ENCODE results near the gene ZNF844. TPM values are rescaled to one million over a fixed set of nuclear protein-coding genes. Genes with fewer than 3 reads are reported as not detected.
"Not testable (repeated sequence)": the region's sequence is repeated elsewhere in the genome, so short reads cannot be mapped to it uniquely, and the experiment has no call there.

Gene ZNF844
- total and polyA plus RNA-seq, 3 experiments from 2014 or later, result 3.6 to 5.7 (median 5.4) TPM

DNA sequence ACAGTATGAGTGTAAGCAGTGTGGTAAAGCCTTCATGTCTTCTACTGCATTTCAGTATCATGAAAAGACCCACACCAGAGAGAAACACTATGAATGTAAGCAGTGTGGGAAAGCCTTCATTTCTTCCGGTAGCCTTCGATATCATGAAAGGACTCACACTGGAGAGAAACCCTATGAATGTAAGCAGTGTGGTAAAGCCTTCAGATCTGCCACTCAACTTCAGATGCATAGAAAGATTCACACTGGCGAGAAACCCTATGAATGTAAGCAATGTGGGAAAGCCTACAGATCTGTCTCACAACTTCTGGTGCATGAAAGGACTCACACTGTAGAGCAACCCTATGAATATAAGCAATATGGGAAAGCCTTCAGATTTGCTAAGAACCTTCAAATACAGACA is 12.8 kb downstream of the ZNF844 start:
- no peaks in the 10 kb centered on the region for H3K4me1 Mint-ChIP-seq
- no peaks in the 10 kb centered on the region for H3K27me3 Mint-ChIP-seq
- no peak overlapping the region for H3K27ac Mint-ChIP-seq
- H3K4me3 ChIP-seq (ENCODE audit: low read length), result no peak overlapping the region
- H3K9me3 Mint-ChIP-seq, result peaks cover 27 to 91% (median 83%) of the 10 kb centered on the region in 5 donors
- H3K4me1 ChIP-seq (ENCODE audit: insufficient read depth, low read length), result no peaks in the 10 kb centered on the region
- ChIA-PET POLR2A (no interaction called here), CTCF (no interaction called here)
- H3K27me3 ChIP-seq (ENCODE audit: insufficient read depth, low read length, poor library complexity, severe bottlenecking), result no peaks in the 10 kb centered on the region
- no peak overlapping the region for H3K27ac ChIP-seq (ENCODE audit: low read depth, low read length)
- H3K36me3 Mint-ChIP-seq, result peaks cover 14 to 51% (median 45%) of the 10 kb centered on the region in 3 donors
- no peak for DNase-seq
- H3K4me3 Mint-ChIP-seq, result no peak overlapping the region
- H3K36me3 ChIP-seq (ENCODE audit: insufficient read depth, low read length), result peaks cover 24% of the 10 kb centered on the region
- peaks cover 39% of the 10 kb centered on the region for H3K9me3 ChIP-seq (ENCODE audit: low read length)

DNA sequence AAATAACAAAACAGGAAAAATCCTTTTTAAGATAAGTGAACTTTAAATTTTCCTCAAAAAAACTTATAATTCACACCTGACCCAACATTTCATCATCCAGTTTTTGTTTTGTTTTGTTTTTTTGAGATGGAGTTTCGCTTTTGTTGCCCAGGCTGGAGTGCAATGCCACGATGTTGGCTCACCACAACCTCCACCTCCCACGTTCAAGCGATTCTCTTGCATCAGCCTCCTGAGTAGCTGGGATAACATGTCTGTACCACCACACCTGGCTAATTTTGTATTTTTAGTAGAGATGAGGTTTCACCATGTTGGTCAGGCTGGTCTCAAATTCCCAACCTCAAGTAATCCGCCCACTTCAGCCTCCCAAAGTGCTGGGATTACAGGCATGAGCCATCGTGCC is 18.8 kb downstream of the ZNF844 start:
- H3K9me3 ChIP-seq (ENCODE audit: low read length); POLR2A ChIA-PET; H3K4me3 Mint-ChIP-seq; H3K36me3 ChIP-seq (ENCODE audit: insufficient read depth, low read length); H3K4me1 ChIP-seq (ENCODE audit: insufficient read depth, low read length); H3K4me1 Mint-ChIP-seq; H3K27ac Mint-ChIP-seq; H3K36me3 Mint-ChIP-seq; DNase-seq; H3K27me3 Mint-ChIP-seq; H3K4me3 ChIP-seq (ENCODE audit: low read length); CTCF ChIA-PET; H3K27ac ChIP-seq (ENCODE audit: low read depth, low read length); H3K27me3 ChIP-seq (ENCODE audit: insufficient read depth, low read length, poor library complexity, severe bottlenecking): not testable (repeated sequence)
- H3K9me3 Mint-ChIP-seq, result peaks cover 10 to 45% (median 38%) of the 10 kb centered on the region in 5 donors

DNA sequence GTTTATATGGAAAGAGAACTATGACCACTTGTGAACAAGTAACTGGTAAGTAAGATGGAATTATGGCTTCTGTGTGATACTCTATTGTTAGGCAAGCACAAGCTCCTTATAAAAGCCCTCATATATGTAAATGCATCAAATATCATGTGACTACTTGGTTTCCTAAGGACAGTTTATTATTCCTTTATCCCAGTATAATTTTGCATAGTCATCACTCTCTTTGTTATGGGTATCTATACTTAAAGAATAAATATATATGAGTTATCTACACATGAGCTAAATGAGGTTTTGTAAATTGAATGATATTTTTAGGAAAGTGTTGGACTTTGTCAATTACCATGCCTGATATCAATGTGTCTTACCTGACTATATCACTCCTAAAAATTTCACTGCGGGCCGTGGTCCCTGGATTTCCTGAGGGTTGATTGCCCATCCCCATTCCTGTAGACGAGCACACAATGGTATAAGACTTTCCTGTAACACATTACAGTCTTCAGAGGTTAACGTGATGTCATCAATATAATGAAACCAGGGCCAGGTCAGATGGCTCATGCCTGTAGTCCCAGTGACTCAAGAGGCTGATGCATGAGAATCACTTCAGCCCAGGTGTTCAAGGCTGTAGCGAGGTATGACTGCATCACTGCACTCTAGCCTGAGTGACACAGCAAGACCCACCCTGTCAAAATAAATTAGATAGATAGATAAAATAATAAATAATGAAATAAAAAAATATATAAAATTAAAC is 20.7 kb downstream of the ZNF844 start:
- Mint-ChIP-seq H3K36me3 (peaks cover 0 to 6% (median 5%) of the 10 kb centered on the region in 3 donors), H3K4me3 (no peak overlapping the region), H3K4me1 (no peaks in the 10 kb centered on the region), H3K9me3 (peaks cover 10 to 26% (median 22%) of the 10 kb centered on the region in 5 donors), H3K27ac (no peak overlapping the region), H3K27me3 (peaks cover 0 to 1% of the 10 kb centered on the region in 2 donors)
- H3K4me1 ChIP-seq (ENCODE audit: insufficient read depth, low read length), result no peaks in the 10 kb centered on the region
- H3K27ac ChIP-seq (ENCODE audit: low read depth, low read length), result no peak overlapping the region
- no peaks in the 10 kb centered on the region for H3K27me3 ChIP-seq (ENCODE audit: insufficient read depth, low read length, poor library complexity, severe bottlenecking)
- ChIA-PET CTCF (interaction anchor here (1.0 kb wide), 1 partner anchor 33 kb away, joined by 3 read pairs; no protein-coding TSS in a partner anchor), POLR2A (interaction anchor here (0.5 kb wide), 1 partner anchor 163 kb away, joined by 3 read pairs; no protein-coding TSS in a partner anchor)
- no peak for DNase-seq
- no peaks in the 10 kb centered on the region for H3K9me3 ChIP-seq (ENCODE audit: low read length)
- no peak overlapping the region for H3K4me3 ChIP-seq (ENCODE audit: low read length)
- no peaks in the 10 kb centered on the region for H3K36me3 ChIP-seq (ENCODE audit: insufficient read depth, low read length)

DNA sequence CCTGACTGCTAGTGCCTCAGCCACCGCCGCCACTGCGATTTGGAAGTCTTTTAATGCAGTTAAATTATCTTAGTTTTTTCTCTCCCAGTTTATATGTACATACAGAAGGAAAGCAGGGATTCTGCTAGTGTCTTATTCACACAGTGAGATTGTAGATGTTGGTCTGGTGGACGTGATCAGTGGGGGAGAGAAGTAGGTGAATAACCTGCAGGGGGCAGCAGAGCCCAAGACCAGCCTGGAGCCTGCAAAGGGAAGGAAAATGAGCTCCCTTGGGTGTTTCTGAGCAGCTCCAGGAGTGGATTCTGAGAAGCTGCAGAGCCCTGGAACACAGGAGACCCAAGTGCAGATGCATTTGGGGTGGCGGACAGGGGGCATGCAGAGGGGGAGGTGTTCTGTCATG is 26.3 kb downstream of the ZNF844 start:
- peak overlapping the region in 5 of 7 donors; percentile 4 to 62 (median 36) for H3K4me3 Mint-ChIP-seq
- H3K4me1 Mint-ChIP-seq, result peaks cover 8 to 14% (median 10%) of the 10 kb centered on the region in 3 donors
- ChIA-PET CTCF (interaction anchor here (0.6 to 2.8 kb wide), 9 partner anchors 12 to 390 kb away, joined by 3 to 11 read pairs (median 3); partner anchors contain the start of genes ZNF136, ZNF20 and ZNF700), POLR2A (no interaction called here)
- peaks cover 0 to 9% (median 0%) of the 10 kb centered on the region in 3 donors for H3K36me3 Mint-ChIP-seq
- no peaks in the 10 kb centered on the region for H3K27me3 ChIP-seq (ENCODE audit: insufficient read depth, low read length, poor library complexity, severe bottlenecking)
- no peak overlapping the region for H3K4me3 ChIP-seq (ENCODE audit: low read length)
- no peaks in the 10 kb centered on the region for H3K36me3 ChIP-seq (ENCODE audit: insufficient read depth, low read length)
- no peaks in the 10 kb centered on the region for H3K4me1 ChIP-seq (ENCODE audit: insufficient read depth, low read length)
- H3K9me3 ChIP-seq (ENCODE audit: low read length), result no peaks in the 10 kb centered on the region
- DNase-seq, result peak; percentile 30 to 64 (median 41)
- H3K27ac Mint-ChIP-seq, result no peak overlapping the region
- H3K27ac ChIP-seq (ENCODE audit: low read depth, low read length), result no peak overlapping the region
- peaks cover 0 to 5% (median 0%) of the 10 kb centered on the region in 5 donors for H3K9me3 Mint-ChIP-seq
- peaks cover 19 to 27% of the 10 kb centered on the region in 2 donors for H3K27me3 Mint-ChIP-seq

DNA sequence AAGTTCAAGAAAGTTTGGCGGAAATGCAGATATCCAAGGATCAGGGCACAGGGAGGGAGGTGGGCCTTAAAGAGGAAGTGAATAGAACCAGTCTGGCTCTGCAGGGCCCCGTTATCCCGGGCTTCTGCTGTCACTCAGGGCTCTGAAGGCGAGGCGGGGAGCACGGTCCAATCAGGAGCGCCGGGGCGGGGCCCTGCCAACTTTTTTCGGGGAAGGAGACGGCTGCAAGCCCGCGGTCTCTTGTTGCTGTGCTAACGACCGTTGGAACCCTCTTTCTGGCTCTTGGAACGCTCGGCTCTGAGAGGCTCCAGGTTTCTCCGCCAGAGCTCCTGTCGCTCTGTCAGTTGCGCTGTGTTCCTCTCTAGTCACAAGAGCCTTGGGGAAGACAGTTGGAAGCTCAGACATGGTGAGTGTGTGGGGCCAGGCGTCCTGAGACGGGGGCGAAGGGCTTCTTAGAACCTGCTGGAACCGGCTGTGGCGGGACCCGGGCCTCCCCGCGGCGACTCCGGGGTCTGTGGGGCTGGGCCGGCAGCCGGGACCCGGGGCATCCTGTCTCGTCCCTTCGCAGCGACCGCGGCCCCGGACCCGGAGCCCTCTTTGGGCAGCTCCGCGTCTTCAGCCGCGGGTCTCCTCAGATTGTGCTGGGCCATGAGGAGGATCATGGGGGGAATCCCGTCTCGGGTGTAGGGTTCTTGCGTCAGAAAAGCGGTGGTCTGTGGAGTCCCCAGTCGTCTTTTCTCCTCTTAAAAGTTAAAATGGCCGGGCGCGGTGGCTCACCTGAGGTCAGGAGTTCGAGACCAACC is 27.7 kb downstream of the ZNF844 start:
- Mint-ChIP-seq H3K9me3 (peaks cover 0 to 7% (median 0%) of the 10 kb centered on the region in 5 donors), H3K27me3 (peaks cover 23 to 27% of the 10 kb centered on the region in 2 donors), H3K36me3 (peaks cover 0 to 13% (median 0%) of the 10 kb centered on the region in 3 donors), H3K27ac (no peak overlapping the region), H3K4me1 (peaks cover 8 to 14% (median 10%) of the 10 kb centered on the region in 3 donors), H3K4me3 (peak overlapping the region; percentile 60 to 83 (median 75))
- POLR2A ChIA-PET, result no interaction called here
- Histone ChIP-seq H3K36me3 (ENCODE audit: insufficient read depth, low read length) (no peaks in the 10 kb centered on the region), H3K4me3 (ENCODE audit: low read length) (peak overlapping the region; percentile 39), H3K9me3 (ENCODE audit: low read length) (no peaks in the 10 kb centered on the region), H3K27me3 (ENCODE audit: insufficient read depth, low read length, poor library complexity, severe bottlenecking) (no peaks in the 10 kb centered on the region), H3K27ac (ENCODE audit: low read depth, low read length) (peak overlapping the region; percentile 54), H3K4me1 (ENCODE audit: insufficient read depth, low read length) (no peaks in the 10 kb centered on the region)
- peak; percentile 7 to 43 (median 11) for DNase-seq
- CTCF ChIA-PET, result interaction anchor here (1.0 to 2.8 kb wide), 3 partner anchors 16 to 169 kb away, joined by 3 to 11 read pairs (median 3); partner anchors contain the start of gene ZNF700

DNA sequence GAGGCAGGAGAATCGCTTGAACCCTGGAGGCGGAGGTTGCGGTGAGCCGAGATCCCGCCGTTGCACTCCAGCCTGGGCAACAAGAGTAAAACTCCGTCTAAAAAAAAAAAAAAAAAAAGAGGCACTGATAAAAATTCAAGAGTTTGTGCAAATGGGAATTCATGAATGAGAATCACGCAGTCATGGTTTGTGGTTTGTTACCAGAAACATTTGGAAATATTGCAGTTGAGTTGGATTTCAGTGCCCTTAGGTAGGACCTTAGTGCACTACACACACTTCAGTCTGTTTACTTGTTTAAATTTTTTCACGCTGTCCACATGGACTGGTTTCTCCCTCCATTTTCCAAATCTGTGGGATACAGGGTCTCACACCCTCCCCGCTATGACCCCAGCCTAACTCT is 28.4 kb downstream of the ZNF844 start:
- Mint-ChIP-seq H3K9me3 (peaks cover 0 to 5% (median 1%) of the 10 kb centered on the region in 5 donors), H3K4me3 (peak overlapping the region in 6 of 7 donors; percentile 68 to 83 (median 74)), H3K36me3 (peaks cover 0 to 13% (median 0%) of the 10 kb centered on the region in 3 donors), H3K27ac (peak overlapping the region in 1 of 8 donors; percentile 42), H3K4me1 (peaks cover 8 to 14% (median 10%) of the 10 kb centered on the region in 3 donors), H3K27me3 (peaks cover 23 to 29% of the 10 kb centered on the region in 2 donors)
- POLR2A ChIA-PET, result no interaction called here
- H3K9me3 ChIP-seq (ENCODE audit: low read length), result no peaks in the 10 kb centered on the region
- no peaks in the 10 kb centered on the region for H3K36me3 ChIP-seq (ENCODE audit: insufficient read depth, low read length)
- H3K27ac ChIP-seq (ENCODE audit: low read depth, low read length), result peak overlapping the region; percentile 54
- DNase-seq, result no peak
- H3K27me3 ChIP-seq (ENCODE audit: insufficient read depth, low read length, poor library complexity, severe bottlenecking), result no peaks in the 10 kb centered on the region
- CTCF ChIA-PET, result interaction anchor here (1.0 kb wide), 1 partner anchor 15 kb away, joined by 3 read pairs; no protein-coding TSS in a partner anchor
- peak overlapping the region; percentile 39 for H3K4me3 ChIP-seq (ENCODE audit: low read length)
- no peaks in the 10 kb centered on the region for H3K4me1 ChIP-seq (ENCODE audit: insufficient read depth, low read length)

DNA sequence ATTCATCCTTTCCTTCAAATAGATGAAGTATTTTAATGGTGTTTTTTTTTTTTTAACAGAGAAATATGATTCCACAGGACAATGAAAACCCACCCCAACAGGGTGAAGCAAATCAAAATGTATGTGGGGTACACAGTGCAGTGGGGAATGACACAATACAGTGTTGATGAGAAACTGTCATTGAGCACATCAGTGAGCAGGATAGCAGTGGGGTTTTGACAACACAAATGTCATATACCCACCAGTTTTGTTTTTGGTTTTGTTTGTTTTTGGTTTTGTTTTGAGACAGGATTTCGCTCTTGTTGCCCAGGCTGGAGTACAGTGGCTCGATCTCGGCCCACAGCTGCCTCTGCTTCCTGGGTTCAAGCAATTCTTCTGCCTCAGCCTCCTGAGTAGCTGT is 29.2 kb downstream of the ZNF844 start:
- Histone ChIP-seq H3K27me3 (ENCODE audit: insufficient read depth, low read length, poor library complexity, severe bottlenecking) (no peaks in the 10 kb centered on the region), H3K9me3 (ENCODE audit: low read length) (no peaks in the 10 kb centered on the region), H3K36me3 (ENCODE audit: insufficient read depth, low read length) (no peaks in the 10 kb centered on the region), H3K4me1 (ENCODE audit: insufficient read depth, low read length) (no peaks in the 10 kb centered on the region), H3K4me3 (ENCODE audit: low read length) (no peak overlapping the region), H3K27ac (ENCODE audit: low read depth, low read length) (no peak overlapping the region)
- Mint-ChIP-seq H3K27ac (no peak overlapping the region), H3K27me3 (peaks cover 23 to 32% of the 10 kb centered on the region in 2 donors), H3K9me3 (peaks cover 0 to 9% (median 5%) of the 10 kb centered on the region in 5 donors), H3K4me1 (peaks cover 8 to 14% (median 10%) of the 10 kb centered on the region in 3 donors), H3K4me3 (peak overlapping the region in 3 of 7 donors; percentile 24 to 50 (median 30)), H3K36me3 (peaks cover 0 to 13% (median 0%) of the 10 kb centered on the region in 3 donors)
- CTCF ChIA-PET, result interaction anchor here (1.0 kb wide), 1 partner anchor 34 kb away, joined by 3 read pairs; no protein-coding TSS in a partner anchor
- no peak for DNase-seq
- POLR2A ChIA-PET, result no interaction called here

Data from CD8-positive, alpha-beta memory T cell (primary cell).